Aorta (tissue), 5 donors: Measurements from ENCODE around the gene CCKAR. TPM values are rescaled to one million over a fixed set of nuclear protein-coding genes. Genes with fewer than 3 reads are reported as not detected.

Source experiments
- ATAC-seq: fragments of 200-7000 bp; cut with Tn5 transposase; one replicate; pipeline ENCODE4 v1.9.1; 2022; ENCODE audit warnings: moderate library complexity; ENCODE audit not compliant: low FRiP score
- DNase-seq, 2 donors: peaks; one replicate each; pipeline ENCODE4 v3.0.0-alpha.2; 2020
- H3K27ac ChIP-seq, 2 donors: one replicate each; pipeline ENCODE4 v1.5.1; 2013; ENCODE audit warnings: low read length in 2 of 2, mild to moderate bottlenecking in 2 of 2, moderate library complexity in 2 of 2, control low read depth in 1 of 2, inconsistent platforms in 1 of 2, low read depth in 1 of 2
- H3K27me3 ChIP-seq, 2 donors: one replicate each; pipeline ENCODE4 v1.6.1; 2013; ENCODE audit warnings: control low read depth in 1 of 2, low read length in 1 of 2, mild to moderate bottlenecking in 1 of 2, moderate library complexity in 1 of 2; ENCODE audit not compliant: insufficient read depth in 2 of 2, control insufficient read depth in 1 of 2
- H3K36me3 ChIP-seq, 2 donors: one replicate each; pipeline ENCODE4 v1.6.1; 2013; ENCODE audit warnings: control low read depth in 1 of 2, low read length in 1 of 2, mild to moderate bottlenecking in 1 of 2; ENCODE audit not compliant: insufficient read depth in 2 of 2, control insufficient read depth in 1 of 2
- H3K4me1 ChIP-seq, 2 donors: one replicate each; pipeline ENCODE4 v1.6.1; 2013; ENCODE audit warnings: low read length in 2 of 2, control low read depth in 1 of 2, mild to moderate bottlenecking in 1 of 2, moderate library complexity in 1 of 2; ENCODE audit not compliant: insufficient read depth in 2 of 2, control insufficient read depth in 1 of 2
- H3K4me3 ChIP-seq, 2 donors: one replicate each; pipeline ENCODE4 v1.5.1; 2013; ENCODE audit warnings: low read length in 2 of 2, control low read depth in 1 of 2, mild to moderate bottlenecking in 1 of 2
- H3K9me3 ChIP-seq: one replicate; pipeline ENCODE4 v1.6.1; 2013; ENCODE audit warnings: mild to moderate bottlenecking, low read length; ENCODE audit not compliant: control insufficient read depth
- WGBS, 2 donors: extraction: QIAGEN DNeasy Blood & Tissue Kit; methylation state at CpG; one replicate each; pipeline ENCODE4 v1.1.7; 2013; 5-methylcytosine and 5-hydroxymethylcytosine counted together
- intact Hi-C, 2 donors: fragments of 100-400 bp; cut with DNase I; formaldehyde crosslinking; loops; one replicate each; pipeline versions ENCODE4 v1.14.2 to v1.15.0; 2022
- polyA plus RNA-seq, 2 donors: library from polyadenylated mRNA; stranded (reverse); fragments of 200-250 nt; gene quantifications; one replicate each; pipeline ENCODE4 v1.2.3, GENCODE V29; 2013
- total RNA-seq, 2 donors: library from RNA; stranded (reverse); fragmentation: NEBNext Ultra II Directional; extraction: Animal tissue kit (Norgen Biotek cat#: 25700); gene quantifications; one replicate each; pipeline ENCODE4 v1.2.1, GENCODE V29; 2021
- donor health status: healthy with polysubstance abuse.
- donor health status: Bipolar disorder and iron deficiency.
- donor health status: DM: no; HTN: no; CAD: no.
- donor health status: DM: no; HTN: no; CAD: no.
- donor health status: DM: yes; HTN: yes; CAD: no.

Gene CCKAR
- total and polyA plus RNA-seq, 4 donors, result not detected

DNA sequence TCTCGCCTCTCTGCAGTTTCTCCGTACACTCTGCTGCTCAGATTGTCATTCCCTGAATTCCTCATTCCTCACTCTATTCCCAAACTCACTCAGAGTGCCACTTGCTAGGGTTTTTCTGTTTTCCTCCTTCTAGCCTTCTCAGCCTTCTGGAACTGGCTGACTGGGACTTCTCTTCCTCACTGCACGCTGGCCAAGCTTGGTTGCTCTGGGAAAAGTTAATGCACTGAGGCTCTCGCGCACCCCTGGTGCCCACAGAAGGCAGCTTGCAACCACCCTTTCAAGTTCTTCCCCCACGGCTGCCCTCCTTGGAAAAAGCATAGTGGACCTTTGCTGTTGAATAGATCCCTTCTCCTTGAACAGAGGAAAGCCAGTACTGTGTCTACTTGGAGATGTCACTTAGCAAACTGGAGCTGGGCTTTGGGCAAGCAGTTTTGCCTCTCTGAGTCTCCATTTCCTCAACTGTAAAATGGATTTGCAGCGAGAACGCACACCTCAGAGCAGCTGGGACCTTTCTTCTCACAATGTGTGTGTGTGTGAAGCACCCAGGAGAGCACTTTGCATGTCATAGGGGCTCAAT, 6.0 kb upstream of the CCKAR start:
- Histone ChIP-seq H3K4me1 (no peaks in the 10 kb centered on the region), H3K9me3 (peaks cover under 1% of the 10 kb centered on the region), H3K27ac (no peak overlapping the region), H3K4me3 (no peak overlapping the region), H3K27me3 (no peaks in the 10 kb centered on the region), H3K36me3 (no peaks in the 10 kb centered on the region)
- ATAC-seq (no peak), DNase-seq (no peak)
- intact Hi-C loops, result no loop called here
- 37 to 39% methylated on average over 8 of the region's 8 CpGs for WGBS, 2 donors

DNA sequence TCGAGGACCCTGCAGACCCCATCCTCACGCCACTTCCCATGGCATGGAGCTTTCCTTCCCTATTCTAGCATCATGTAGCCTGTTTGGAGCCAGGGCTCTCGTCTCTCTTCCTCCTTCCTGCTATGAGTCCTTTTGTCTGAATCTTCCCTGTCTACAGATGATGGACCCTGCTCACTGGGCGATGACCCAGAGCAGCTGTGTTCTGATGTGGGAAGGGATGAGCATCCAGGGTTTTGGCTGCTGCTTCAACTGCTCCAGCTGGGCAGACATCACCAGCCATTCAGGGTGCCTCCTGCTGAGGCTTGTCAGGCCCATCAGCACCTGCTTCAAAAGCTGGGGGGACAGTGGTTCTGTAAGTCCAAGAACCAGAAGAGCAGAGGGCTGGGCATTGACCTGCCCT, 3.2 kb upstream of the CCKAR start:
- H3K27ac ChIP-seq, result no peak overlapping the region
- H3K4me3 ChIP-seq, result no peak overlapping the region
- peaks cover 3% of the 10 kb centered on the region for H3K9me3 ChIP-seq
- intact Hi-C loops, result no loop called here
- 85 to 89% methylated on average over 4 of the region's 4 CpGs for WGBS, 2 donors
- DNase-seq (no peak), ATAC-seq (no peak)
- H3K27me3 ChIP-seq, result no peaks in the 10 kb centered on the region
- no peaks in the 10 kb centered on the region for H3K4me1 ChIP-seq
- H3K36me3 ChIP-seq, result no peaks in the 10 kb centered on the region

DNA sequence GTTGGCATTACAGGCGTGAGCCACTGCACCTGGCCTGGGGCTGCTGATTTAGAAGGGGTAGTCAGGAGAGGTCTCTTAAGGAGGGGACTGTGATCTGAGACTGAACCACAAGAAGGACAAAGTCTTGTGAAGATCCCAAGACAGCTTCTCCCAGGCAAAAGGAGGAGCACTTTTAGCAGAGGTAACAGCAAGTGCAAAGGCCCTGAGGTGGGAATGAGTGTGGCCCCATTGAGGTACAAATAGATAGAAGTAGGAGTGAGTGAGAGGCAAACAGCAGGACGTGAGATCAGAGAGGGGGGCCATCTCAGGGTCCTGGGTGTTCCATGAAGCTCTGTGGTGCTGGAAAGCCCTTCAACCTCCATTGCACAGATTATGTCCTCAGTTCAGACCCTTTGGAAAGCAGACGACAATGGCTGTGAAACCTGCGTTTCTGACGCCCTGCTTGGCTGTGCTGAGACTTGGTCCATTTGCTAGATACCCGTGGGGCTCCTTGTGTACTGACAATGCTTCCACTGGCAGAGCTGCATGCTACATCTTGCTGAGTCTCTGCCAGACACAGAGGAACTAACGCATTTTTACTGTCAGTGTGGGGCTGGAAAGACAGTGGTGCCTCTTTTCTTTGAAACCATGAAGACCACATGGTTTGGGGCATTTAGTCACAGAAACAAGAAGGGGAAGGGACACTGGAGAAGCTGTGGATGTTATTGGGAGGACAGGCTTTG, 1.3 kb upstream of the CCKAR start:
- DNase-seq (no peak), ATAC-seq (no peak)
- H3K4me3 ChIP-seq, result no peak overlapping the region
- H3K4me1 ChIP-seq, result no peaks in the 10 kb centered on the region
- peaks cover 3% of the 10 kb centered on the region for H3K9me3 ChIP-seq
- H3K27me3 ChIP-seq, result no peaks in the 10 kb centered on the region
- H3K36me3 ChIP-seq, result no peaks in the 10 kb centered on the region
- WGBS, 2 donors, result 72 to 75% methylated on average over 7 of the region's 7 CpGs
- no peak overlapping the region for H3K27ac ChIP-seq
- intact Hi-C loops, result no loop called here

DNA sequence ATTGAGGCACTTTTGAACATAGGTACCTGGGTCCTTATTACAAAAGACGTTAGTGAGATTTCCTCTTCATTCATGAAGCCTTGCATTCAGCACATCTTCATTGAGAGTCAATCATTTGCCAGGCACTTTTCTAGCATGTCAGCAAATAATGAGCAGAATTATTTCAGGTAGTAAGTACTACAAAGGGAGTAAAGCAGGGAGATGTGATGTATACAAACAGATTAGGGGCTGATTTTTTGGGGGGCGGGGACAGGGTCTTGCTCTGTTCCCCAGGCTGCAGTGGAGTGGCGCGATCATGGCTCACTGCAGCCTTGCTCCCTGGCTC, 638 bp upstream of the CCKAR start:
- DNase-seq (no peak), ATAC-seq (no peak)
- Histone ChIP-seq H3K27me3 (no peaks in the 10 kb centered on the region), H3K4me1 (no peaks in the 10 kb centered on the region), H3K27ac (no peak overlapping the region), H3K36me3 (no peaks in the 10 kb centered on the region), H3K4me3 (no peak overlapping the region), H3K9me3 (peaks cover 3% of the 10 kb centered on the region)
- 75 to 83% methylated on average over 4 of the region's 4 CpGs for WGBS, 2 donors
- intact Hi-C loops, result no loop called here

DNA sequence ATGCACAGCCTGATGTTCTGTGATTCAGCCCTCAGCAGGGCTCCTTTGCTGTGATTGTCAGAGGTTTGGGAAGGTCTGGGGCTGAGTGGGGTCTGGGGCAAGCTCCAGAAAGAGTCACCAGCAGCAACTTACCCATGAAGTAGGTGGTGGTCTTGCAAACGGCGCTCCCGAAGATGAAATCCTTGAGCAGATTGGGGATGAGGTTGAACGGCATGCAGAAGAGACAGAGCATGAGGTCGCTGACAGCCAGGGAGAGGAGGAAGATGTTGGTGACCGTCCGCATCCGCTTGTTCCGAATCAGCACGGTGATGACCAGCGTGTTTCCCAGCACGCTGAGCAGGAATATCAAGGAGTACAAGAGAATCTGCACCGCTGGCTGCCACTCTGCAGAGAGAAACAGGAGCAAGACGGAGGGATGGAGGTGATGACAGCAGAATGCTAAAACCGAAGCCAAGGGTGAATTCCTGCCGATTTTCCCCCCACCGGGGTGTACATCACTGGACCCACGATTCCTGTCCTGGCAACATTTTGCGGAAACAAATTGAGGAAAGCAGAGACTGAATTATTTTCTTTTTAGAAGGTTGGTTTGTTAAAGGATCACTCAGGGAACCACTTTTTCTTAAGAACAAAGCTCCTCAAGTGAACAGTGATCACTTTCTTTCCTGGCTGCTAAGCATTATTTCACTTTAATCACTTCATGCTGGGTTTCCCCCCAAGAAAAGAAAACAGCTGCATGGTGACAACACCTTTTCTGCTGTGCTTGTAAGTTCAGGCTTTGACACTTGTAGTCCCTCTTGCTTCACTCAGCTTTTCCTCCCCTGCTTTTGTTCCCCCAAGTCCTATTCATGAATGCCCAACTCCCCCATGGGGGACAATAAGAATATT, 941 bp downstream of the CCKAR start:
- no peak for ATAC-seq
- no peaks in the 10 kb centered on the region for H3K27me3 ChIP-seq

DNA sequence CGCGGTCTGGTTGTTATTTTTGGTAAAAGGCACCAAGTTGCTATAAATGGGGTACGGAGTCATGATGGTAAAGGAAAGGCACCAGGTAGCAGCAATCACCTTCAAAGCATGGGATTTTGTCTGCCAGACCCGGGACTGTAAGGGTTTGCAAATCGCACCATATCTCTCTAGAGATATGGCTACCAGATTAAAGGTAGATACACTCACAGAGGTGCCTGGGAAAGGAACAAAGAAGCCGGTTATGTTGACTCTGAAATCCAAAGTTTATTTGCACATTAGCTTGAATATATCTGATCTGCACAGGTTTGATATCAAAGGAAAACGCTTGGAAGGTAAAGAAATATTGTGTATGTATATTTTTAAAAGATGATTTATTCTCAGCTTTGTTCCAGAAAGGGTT, 4.6 kb downstream of the CCKAR start:
- H3K4me1 ChIP-seq, result no peaks in the 10 kb centered on the region
- intact Hi-C loops, result no loop called here
- H3K9me3 ChIP-seq, result peaks cover 2% of the 10 kb centered on the region
- no peak overlapping the region for H3K4me3 ChIP-seq
- no peaks in the 10 kb centered on the region for H3K36me3 ChIP-seq
- no peak overlapping the region for H3K27ac ChIP-seq
- no peak for DNase-seq
- H3K27me3 ChIP-seq, result no peaks in the 10 kb centered on the region
- ATAC-seq, result no peak
- WGBS, 2 donors, result 29 to 34% methylated on average over 7 of the region's 7 CpGs

More for the DNA sequence above, 941 bp downstream of the CCKAR start:
- intact Hi-C loops, result no loop called here
- WGBS, 2 donors, result 41 to 64% methylated on average over 19 of the region's 19 CpGs
- no peak overlapping the region for H3K27ac ChIP-seq
- H3K9me3 ChIP-seq, result peaks cover 3% of the 10 kb centered on the region
- no peak overlapping the region for H3K4me3 ChIP-seq
- no peaks in the 10 kb centered on the region for H3K36me3 ChIP-seq
- DNase-seq, result no peak
- no peaks in the 10 kb centered on the region for H3K4me1 ChIP-seq

DNA sequence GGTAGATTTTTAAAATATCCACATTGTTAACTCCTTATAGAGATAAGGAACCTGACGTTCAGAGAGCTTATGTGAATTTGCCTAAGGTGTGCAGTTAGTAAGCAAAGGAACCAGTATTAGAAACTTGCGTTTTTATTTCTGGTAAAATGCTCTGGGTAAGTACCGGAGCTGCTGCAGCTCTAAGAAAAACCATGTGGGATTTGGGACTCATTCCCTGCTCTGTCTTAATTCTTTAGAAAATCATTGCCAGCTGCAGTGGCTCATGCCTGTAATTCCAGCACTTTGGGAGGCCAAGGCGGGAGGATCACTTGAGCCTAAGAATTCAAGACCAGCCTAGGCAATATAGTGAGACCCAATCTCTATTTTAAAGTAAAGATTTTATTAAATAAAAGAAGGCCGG, 5.8 kb downstream of the CCKAR start:
- no peaks in the 10 kb centered on the region for H3K27me3 ChIP-seq
- intact Hi-C loops, result no loop called here
- DNase-seq (no peak), ATAC-seq (no peak)
- no peaks in the 10 kb centered on the region for H3K36me3 ChIP-seq
- 50 to 65% methylated on average over 5 of the region's 5 CpGs for WGBS, 2 donors
- no peaks in the 10 kb centered on the region for H3K4me1 ChIP-seq
- no peak overlapping the region for H3K4me3 ChIP-seq
- no peak overlapping the region for H3K27ac ChIP-seq
- no peaks in the 10 kb centered on the region for H3K9me3 ChIP-seq

DNA sequence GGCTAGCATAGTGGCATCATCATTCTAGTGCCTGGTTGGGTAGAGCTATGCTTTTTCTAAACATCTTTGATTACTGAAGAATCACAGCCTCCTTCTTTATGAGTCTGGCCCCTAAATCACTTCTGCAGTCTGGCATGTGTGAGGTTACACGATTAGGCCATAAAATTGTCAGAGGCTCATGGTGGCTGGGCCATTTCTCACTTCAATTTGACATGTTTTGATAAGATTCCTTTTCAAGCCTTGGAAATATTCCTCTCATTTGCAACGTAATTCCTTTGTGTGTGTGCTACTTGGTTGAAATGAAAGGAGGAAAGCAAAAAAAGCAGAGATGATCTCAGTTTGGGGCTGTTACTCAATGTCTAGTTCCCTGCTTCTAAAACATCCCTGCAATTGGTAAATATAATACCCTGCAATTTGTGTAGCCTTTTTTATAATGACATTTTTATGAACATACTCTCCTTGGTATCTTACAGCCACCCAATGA, 6.2 kb downstream of the CCKAR start:
- 10 to 12% methylated on average over 2 of the region's 2 CpGs for WGBS, 2 donors
- H3K4me1 ChIP-seq, result no peaks in the 10 kb centered on the region
- no peak overlapping the region for H3K4me3 ChIP-seq
- DNase-seq (no peak), ATAC-seq (peak; percentile 30)
- no peaks in the 10 kb centered on the region for H3K9me3 ChIP-seq
- no peaks in the 10 kb centered on the region for H3K27me3 ChIP-seq
- no peak overlapping the region for H3K27ac ChIP-seq
- H3K36me3 ChIP-seq, result no peaks in the 10 kb centered on the region
- intact Hi-C loops, result no loop called here
